ENCODE data around the gene LRRC8E. TPM values are rescaled to one million over a fixed set of nuclear protein-coding genes. Genes with fewer than 3 reads are reported as not detected.
A peak's percentile ranks its signal among the peaks of the same experiment; 100 is the strongest.

The LRRC8E gene
- total RNA-seq, 1 donor from 2014 or later, result not detected

- H3K36me3 ChIP-seq, result peaks cover 6 to 13% of the 10 kb centered on the region in 2 donors
- TF ChIP-seq CTCF (IDR thresholded peaks at IDR 0.05), result no peak
- H3K27ac ChIP-seq, result peak overlapping the region; percentile 90 to 93
- peaks cover 39 to 45% of the 10 kb centered on the region in 2 donors for H3K4me1 ChIP-seq
- peak overlapping the region; percentile 64 to 96 for H3K4me3 ChIP-seq
- H3K27me3 ChIP-seq, result peaks cover 8% of the 10 kb centered on the region
- no peaks in the 10 kb centered on the region for H3K9me3 ChIP-seq
- intact Hi-C loops (cut with DNase I), result loop anchor here (2.0 to 10.0 kb wide), 4 partner anchors 593 to 1863 kb away; partner anchors contain the start of genes TRIP10 and ZNF414
- no peak for DNase-seq (ENCODE audit: low spot score in 2 of 2)
Measured at GRCh38 chr19:7921302-7921966, 33.1 kb downstream of the LRRC8E start.

GRCh38 chr19:7921967-7922835 is 33.9 kb downstream of the LRRC8E start:
- no peak for TF ChIP-seq CTCF (IDR thresholded peaks at IDR 0.05)
- Histone ChIP-seq H3K4me1 (peaks cover 35 to 50% of the 10 kb centered on the region in 2 donors), H3K36me3 (peaks cover 6 to 18% of the 10 kb centered on the region in 2 donors), H3K27me3 (peaks cover 4% of the 10 kb centered on the region), H3K4me3 (peak overlapping the region in 1 of 2 donors; percentile 96), H3K9me3 (no peaks in the 10 kb centered on the region), H3K27ac (peak overlapping the region in 1 of 2 donors; percentile 93)
- intact Hi-C loops (cut with DNase I), result loop anchor here (2.0 to 10.0 kb wide), 4 partner anchors 593 to 1863 kb away; partner anchors contain the start of genes TRIP10 and ZNF414
- DNase-seq (ENCODE audit: low spot score in 2 of 2), result no peak

GRCh38 chr19:7922836-7923195 is 34.5 kb downstream of the LRRC8E start:
- peaks cover 6 to 18% of the 10 kb centered on the region in 2 donors for H3K36me3 ChIP-seq
- H3K27me3 ChIP-seq, result no peaks in the 10 kb centered on the region
- intact Hi-C loops (cut with DNase I), result loop anchor here (10.0 kb wide), 3 partner anchors 592 to 1862 kb away; partner anchors contain the start of gene ZNF414
- no peaks in the 10 kb centered on the region for H3K9me3 ChIP-seq
- peaks cover 29 to 50% of the 10 kb centered on the region in 2 donors for H3K4me1 ChIP-seq
- DNase-seq (ENCODE audit: low spot score in 2 of 2), result no peak
- no peak for TF ChIP-seq CTCF (IDR thresholded peaks at IDR 0.05)
- no peak overlapping the region for H3K27ac ChIP-seq
- no peak overlapping the region for H3K4me3 ChIP-seq

GRCh38 chr19:7923295-7924191 is 35.2 kb downstream of the LRRC8E start:
- no peak for DNase-seq (ENCODE audit: low spot score in 2 of 2)
- Histone ChIP-seq H3K27ac (no peak overlapping the region), H3K9me3 (no peaks in the 10 kb centered on the region), H3K36me3 (peaks cover 6 to 18% of the 10 kb centered on the region in 2 donors), H3K27me3 (no peaks in the 10 kb centered on the region), H3K4me1 (peaks cover 27 to 54% of the 10 kb centered on the region in 2 donors), H3K4me3 (no peak overlapping the region)
- intact Hi-C loops (cut with DNase I), result loop anchor here (10.0 kb wide), 3 partner anchors 591 to 1861 kb away; partner anchors contain the start of gene ZNF414
- no peak for TF ChIP-seq CTCF (IDR thresholded peaks at IDR 0.05)

- H3K9me3 ChIP-seq, result no peaks in the 10 kb centered on the region
- H3K4me1 ChIP-seq, result peaks cover 31 to 59% of the 10 kb centered on the region in 2 donors
- no peak overlapping the region for H3K4me3 ChIP-seq
- no peak overlapping the region for H3K27ac ChIP-seq
- DNase-seq (ENCODE audit: low spot score in 2 of 2), result no peak
- intact Hi-C loops (cut with DNase I), result loop anchor here (10.0 kb wide), 3 partner anchors 591 to 1861 kb away; partner anchors contain the start of gene ZNF414
- no peak for TF ChIP-seq CTCF (IDR thresholded peaks at IDR 0.05)
- no peaks in the 10 kb centered on the region for H3K27me3 ChIP-seq
- H3K36me3 ChIP-seq, result peaks cover 6 to 18% of the 10 kb centered on the region in 2 donors
Measured at GRCh38 chr19:7924241-7924640, 35.9 kb downstream of the LRRC8E start.

All from ascending aorta (tissue), 2 donors.